Measurements from ENCODE around the gene ADARB1. TPM values are rescaled to one million over a fixed set of nuclear protein-coding genes. Genes with fewer than 3 reads are reported as not detected.

Gene ADARB1
- total and polyA plus RNA-seq, 9 of the 15 experiments (the other 6 are each of a cell fraction or from before 2014, with no cell fraction given): 6.7 to 16.0 (median 8.3) TPM

- TF ChIP-seq NR4A1 (CRISPR knock-in tag; IDR thresholded peaks at IDR 0.05) (no peak), NR4A1 (tag; IDR thresholded peaks at IDR 0.05) (no peak), ZNF699 (CRISPR knock-in tag; IDR thresholded peaks at IDR 0.05; ENCODE audit: insufficient replicate concordance) (no peak), AFF1 (IDR thresholded peaks at IDR 0.05; ENCODE audit: low read depth in 1 of 2, partially characterized antibody in 2 of 2) (peak in 1 of 2 experiments; percentile 11), MBD1 (CRISPR knock-in tag; IDR thresholded peaks at IDR 0.05) (peak; percentile 87), CBX2 (IDR thresholded peaks at IDR 0.05; ENCODE audit: insufficient read depth, low read length, poor library complexity, severe bottlenecking) (no peak), NCOA2 (IDR thresholded peaks at IDR 0.05; ENCODE audit: partially characterized antibody in 2 of 2) (no peak), PRMT5 (CRISPR knock-in tag; IDR thresholded peaks at IDR 0.05) (no peak), PHF21A (IDR thresholded peaks at IDR 0.05; ENCODE audit: borderline replicate concordance, low read depth) (0 out of 2 replicates have a peak, but pooled peaks have one; percentile 84)
Observed at GRCh38 chr21:45075596-45076244, 1.3 kb downstream of the ADARB1 start (continued).

All from K562 (cell line).